Colonic mucosa (tissue), 4 donors: ENCODE results near the gene AATF. TPM values are rescaled to one million over a fixed set of nuclear protein-coding genes. Genes with fewer than 3 reads are reported as not detected.

Source experiments
- DNase-seq: peaks from one replicate; pipeline ENCODE4 v3.0.0-alpha.2; 2020
- H3K27ac ChIP-seq: fragments of 200-600 bp; one replicate; pipeline ENCODE4 v1.8.0; 2021
- H3K27me3 ChIP-seq: fragments of 200-600 bp; one replicate; pipeline ENCODE4 v1.8.0; 2021
- H3K36me3 ChIP-seq: fragments of 200-600 bp; one replicate; pipeline ENCODE4 v1.8.0; 2021
- H3K4me1 ChIP-seq: fragments of 200-600 bp; one replicate; pipeline ENCODE4 v1.8.0; 2021; ENCODE audit warnings: mild to moderate bottlenecking
- H3K4me3 ChIP-seq: fragments of 200-600 bp; one replicate; pipeline ENCODE4 v1.8.0; 2021
- H3K9ac ChIP-seq, 2 donors: one replicate each; pipeline ENCODE4 v1.7.0; 2013; ENCODE audit warnings: control low read depth in 2 of 2, low read depth in 2 of 2, low read length in 2 of 2
- H3K9me3 ChIP-seq: fragments of 200-600 bp; one replicate; pipeline ENCODE4 v1.8.0; 2021
- CTCF ChIP-seq: fragments of 200-600 bp; IDR thresholded peaks from one replicate; pipeline ENCODE4 v1.8.0; 2022; ENCODE audit warnings: antibody characterized with exemption, mild to moderate bottlenecking
- intact Hi-C: fragments of 100-400 bp; cut with DNase I; formaldehyde crosslinking; loops from one replicate; pipeline ENCODE4 v1.14.1; 2022
- total RNA-seq, 2 donors: library from RNA; stranded (reverse); fragmentation: NEBNext Ultra II Directional in 1 of 2; extraction: Animal tissue kit (Norgen Biotek cat#: 25700) in 1 of 2; gene quantifications; one replicate each; pipeline ENCODE4 v1.2.1, GENCODE V29; 2021
- donor health status: healthy.
- donor health status: DM: no; HTN: no; CAD: no.
- donor health status: DM: no; HTN: no; CAD: no.

AATF gene
- total RNA-seq, 2 donors from 2014 or later = 30.0 to 54.8 TPM

DNA sequence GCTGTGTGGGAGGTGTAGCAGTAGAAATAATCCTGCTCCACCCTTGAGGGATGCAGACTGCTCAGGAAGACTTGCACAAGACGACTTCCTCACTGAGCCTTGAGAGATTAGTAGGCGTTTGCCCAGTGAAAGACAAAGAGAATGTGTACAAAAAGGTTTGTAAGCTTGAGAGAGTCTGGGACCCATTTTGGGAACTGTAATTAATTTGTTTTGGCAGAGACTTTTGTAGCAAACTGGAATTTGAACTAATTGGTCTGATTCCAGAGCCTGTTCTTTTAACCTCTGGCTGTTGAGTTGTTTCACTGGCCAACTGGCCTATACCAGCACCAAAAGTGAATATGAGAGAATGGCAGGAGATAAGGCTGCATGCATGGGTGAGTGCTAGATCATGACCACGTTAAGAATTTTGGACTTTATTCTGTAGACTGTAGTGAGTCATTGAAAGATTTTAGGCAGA, 75.5 kb downstream of the AATF start:
- Histone ChIP-seq H3K4me1 (no peaks in the 10 kb centered on the region), H3K9ac (no peak overlapping the region), H3K36me3 (no peaks in the 10 kb centered on the region), H3K27ac (no peak overlapping the region), H3K4me3 (no peak overlapping the region), H3K27me3 (no peaks in the 10 kb centered on the region), H3K9me3 (no peaks in the 10 kb centered on the region)
- no peak for DNase-seq
- TF ChIP-seq CTCF = no peak
- intact Hi-C loops = no loop called here

DNA sequence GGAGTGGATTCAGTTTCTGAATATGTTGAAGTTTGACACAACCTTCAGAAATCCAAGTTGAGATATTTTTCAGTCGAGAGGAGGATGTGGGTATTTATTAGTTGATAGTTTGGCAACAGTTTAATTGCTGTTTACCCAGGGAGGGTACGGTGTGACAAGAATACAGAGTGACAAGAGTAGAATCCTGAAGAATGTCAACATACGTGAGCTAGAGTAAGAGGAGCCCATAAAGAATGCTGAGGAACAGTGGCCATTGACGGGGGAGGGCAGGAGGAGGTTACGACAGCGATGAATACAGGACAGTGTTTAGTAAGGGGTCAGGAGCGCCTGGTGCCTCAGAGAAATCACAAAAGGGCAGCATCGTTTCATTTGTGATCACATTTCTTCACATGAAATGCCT, 76.5 kb downstream of the AATF start:
- Histone ChIP-seq H3K36me3 (no peaks in the 10 kb centered on the region), H3K27me3 (no peaks in the 10 kb centered on the region), H3K4me3 (no peak overlapping the region), H3K4me1 (no peaks in the 10 kb centered on the region), H3K27ac (no peak overlapping the region), H3K9me3 (no peaks in the 10 kb centered on the region), H3K9ac (no peak overlapping the region)
- TF ChIP-seq CTCF = no peak
- intact Hi-C loops = no loop called here
- DNase-seq = no peak

DNA sequence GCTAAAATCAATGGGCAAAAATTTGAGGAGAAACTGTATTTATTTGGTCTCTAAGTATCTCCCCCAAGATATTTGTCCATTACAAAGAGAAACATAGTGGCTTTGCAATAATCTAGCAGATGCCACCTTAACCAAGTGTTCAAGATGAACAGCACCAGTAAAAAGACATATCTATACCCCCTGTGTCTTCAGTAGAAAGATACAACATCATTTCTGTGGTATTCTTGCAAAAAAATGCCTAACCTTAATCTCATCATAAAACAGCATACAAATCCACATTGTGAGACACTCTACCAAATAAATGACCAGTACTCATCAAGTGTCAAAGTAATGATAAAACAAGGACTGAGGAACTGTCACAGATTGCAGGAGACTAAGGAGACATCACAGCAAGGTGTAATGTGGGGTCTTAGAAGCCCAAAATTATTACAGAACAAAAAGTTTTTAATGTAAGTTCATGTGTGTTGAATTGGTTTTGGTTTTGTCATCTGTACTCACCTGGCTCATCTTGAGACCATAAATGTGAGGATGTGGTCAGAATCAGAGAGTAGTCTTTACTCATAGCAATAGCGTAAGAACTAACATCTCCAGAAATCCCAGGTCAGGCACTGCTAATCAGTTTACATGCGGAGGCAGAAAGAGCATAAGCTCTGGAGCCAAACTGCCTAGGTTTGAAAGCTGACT, 77.2 kb downstream of the AATF start:
- Histone ChIP-seq H3K36me3 (no peaks in the 10 kb centered on the region), H3K4me1 (no peaks in the 10 kb centered on the region), H3K27ac (no peak overlapping the region), H3K9me3 (no peaks in the 10 kb centered on the region), H3K27me3 (no peaks in the 10 kb centered on the region), H3K4me3 (no peak overlapping the region), H3K9ac (no peak overlapping the region)
- TF ChIP-seq CTCF = no peak
- intact Hi-C loops = no loop called here
- DNase-seq = no peak

DNA sequence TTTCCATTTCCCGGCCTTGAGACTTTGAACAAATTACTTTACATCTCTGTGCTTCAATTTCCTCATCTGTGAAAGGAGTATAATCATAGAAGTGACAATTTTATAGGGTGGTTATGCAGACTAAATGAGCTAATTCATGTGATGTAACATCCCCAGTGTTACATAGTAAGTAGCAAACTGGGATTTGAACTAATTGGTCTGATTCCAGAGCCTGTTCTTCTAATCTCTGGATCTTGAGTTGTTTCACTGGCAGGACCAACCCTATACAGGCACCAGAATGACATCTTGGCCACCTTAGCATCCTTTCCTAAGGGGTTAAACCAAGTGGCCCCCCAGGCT, 77.7 kb downstream of the AATF start:
- Histone ChIP-seq H3K36me3 (no peaks in the 10 kb centered on the region), H3K27me3 (no peaks in the 10 kb centered on the region), H3K4me1 (no peaks in the 10 kb centered on the region), H3K4me3 (no peak overlapping the region), H3K27ac (no peak overlapping the region), H3K9me3 (no peaks in the 10 kb centered on the region), H3K9ac (no peak overlapping the region)
- no peak for TF ChIP-seq CTCF
- DNase-seq = no peak
- intact Hi-C loops = no loop called here

- H3K9me3 ChIP-seq = no peaks in the 10 kb centered on the region
- no peak for DNase-seq
- intact Hi-C loops = no loop called here
- no peaks in the 10 kb centered on the region for H3K4me1 ChIP-seq
- no peaks in the 10 kb centered on the region for H3K36me3 ChIP-seq
- H3K27ac ChIP-seq = no peak overlapping the region
- H3K27me3 ChIP-seq = no peaks in the 10 kb centered on the region
- H3K4me3 ChIP-seq = no peak overlapping the region
- no peak overlapping the region for H3K9ac ChIP-seq
- no peak for TF ChIP-seq CTCF
These were observed 79.3 kb downstream of the AATF start for GRCh38 chr17:37028040-37028439.
